ENCODE data around the gene DPP6. TPM values are rescaled to one million over a fixed set of nuclear protein-coding genes. Genes with fewer than 3 reads are reported as not detected.

Gene DPP6
- total RNA-seq, 1 donor, result under 0.01 TPM

- TF ChIP-seq CTCF (IDR thresholded peaks at IDR 0.05; ENCODE audit: insufficient read depth, low read depth, low read length), result no peak
- no peak overlapping the region for H3K4me3 ChIP-seq (ENCODE audit: low read depth, low read length)
- no peak for DNase-seq (ENCODE audit: low read depth)
Measured at GRCh38 chr7:154914308-154914995, 862.3 kb downstream of the DPP6 start.

- H3K4me3 ChIP-seq (ENCODE audit: low read depth, low read length), result no peak overlapping the region
- TF ChIP-seq CTCF (IDR thresholded peaks at IDR 0.05; ENCODE audit: insufficient read depth, low read depth, low read length), result no peak
- no peak for DNase-seq (ENCODE audit: low read depth)
Measured at GRCh38 chr7:154914996-154915380, 862.8 kb downstream of the DPP6 start.

- no peak overlapping the region for H3K4me3 ChIP-seq (ENCODE audit: low read depth, low read length)
- TF ChIP-seq CTCF (IDR thresholded peaks at IDR 0.05; ENCODE audit: insufficient read depth, low read depth, low read length), result no peak
- DNase-seq (ENCODE audit: low read depth), result no peak
Measured at GRCh38 chr7:154915600-154915999, 863.4 kb downstream of the DPP6 start.

GRCh38 chr7:154916381-154916780 lies 864.2 kb downstream of the DPP6 start:
- no peak for DNase-seq (ENCODE audit: low read depth)
- no peak for TF ChIP-seq CTCF (IDR thresholded peaks at IDR 0.05; ENCODE audit: insufficient read depth, low read depth, low read length)
- H3K4me3 ChIP-seq (ENCODE audit: low read depth, low read length), result no peak overlapping the region

GRCh38 chr7:154916856-154917807 lies 864.9 kb downstream of the DPP6 start:
- H3K4me3 ChIP-seq (ENCODE audit: low read depth, low read length), result no peak overlapping the region
- DNase-seq (ENCODE audit: low read depth), result no peak
- TF ChIP-seq CTCF (IDR thresholded peaks at IDR 0.05; ENCODE audit: insufficient read depth, low read depth, low read length), result no peak

GRCh38 chr7:154917808-154918160 lies 865.6 kb downstream of the DPP6 start:
- TF ChIP-seq CTCF (IDR thresholded peaks at IDR 0.05; ENCODE audit: insufficient read depth, low read depth, low read length), result no peak
- DNase-seq (ENCODE audit: low read depth), result no peak
- H3K4me3 ChIP-seq (ENCODE audit: low read depth, low read length), result no peak overlapping the region
